NCI-H82 (cell line): ENCODE data around the gene PRDX3.
"Not testable (repeated sequence)": the region's sequence is repeated elsewhere in the genome, so short reads cannot be mapped to it uniquely, and the experiment has no call there.

Source experiments
- DNase-seq: peaks from one replicate; lab custom pipeline; 2025; lab: John Stamatoyannopoulos, UW

PRDX3 gene

GRCh38 chr10:119165171-119166117 is 13.2 kb downstream of the PRDX3 start, which contains the start of gene SFXN4:
SFXN4 (minus strand) TSS chr10:119165714; CDS start chr10:119165647, 67 bp downstream.
- peak; percentile 76 for DNase-seq

GRCh38 chr10:119162452-119163092 is 16.0 kb downstream of the PRDX3 start:
- no peak for DNase-seq

- no peak for DNase-seq
These were observed 16.7 kb downstream of the PRDX3 start for GRCh38 chr10:119161680-119162451.

GRCh38 chr10:119159332-119159731 is 19.3 kb downstream of the PRDX3 start:
- no peak for DNase-seq

- no peak for DNase-seq
These were observed 25.0 kb downstream of the PRDX3 start for GRCh38 chr10:119153661-119154060.

- DNase-seq, result no peak
These were observed 25.6 kb downstream of the PRDX3 start for GRCh38 chr10:119153041-119153440.

- not testable (repeated sequence) for DNase-seq
These were observed 27.0 kb downstream of the PRDX3 start for GRCh38 chr10:119151601-119152000.

GRCh38 chr10:119149729-119150128 is 28.9 kb downstream of the PRDX3 start:
- peak; percentile 28 for DNase-seq

GRCh38 chr10:119149157-119149556 is 29.5 kb downstream of the PRDX3 start:
- no peak for DNase-seq

- no peak for DNase-seq
These were observed 35.0 kb downstream of the PRDX3 start for GRCh38 chr10:119143657-119144056.

GRCh38 chr10:119140603-119141245 is 37.9 kb downstream of the PRDX3 start:
- no peak for DNase-seq

GRCh38 chr10:119139464-119140067 is 39.0 kb downstream of the PRDX3 start:
- DNase-seq, result peak; percentile 31

- no peak for DNase-seq
These were observed 40.0 kb downstream of the PRDX3 start for GRCh38 chr10:119138346-119139306.

- not testable (repeated sequence) for DNase-seq
These were observed 40.7 kb downstream of the PRDX3 start for GRCh38 chr10:119137878-119138277.

GRCh38 chr10:119136084-119136483 is 42.5 kb downstream of the PRDX3 start:
- no peak for DNase-seq

- DNase-seq, result no peak
These were observed 43.1 kb downstream of the PRDX3 start for GRCh38 chr10:119135513-119135881.

GRCh38 chr10:119133949-119134348 is 44.7 kb downstream of the PRDX3 start:
- DNase-seq, result no peak

GRCh38 chr10:119132521-119133345 is 45.9 kb downstream of the PRDX3 start:
- no peak for DNase-seq

- DNase-seq, result peak; percentile 47
These were observed 46.9 kb downstream of the PRDX3 start for GRCh38 chr10:119131512-119132240.
